H1 (cell line): ENCODE measurements around the gene ABCF2. TPM values are rescaled to one million over a fixed set of nuclear protein-coding genes. Genes with fewer than 3 reads are reported as not detected.

Experiments
- CHD7 ChIP-seq: fragments of 300-600 bp; sonication (generic); IDR thresholded peaks from 2 replicates; pipeline ENCODE4 v1.7.1; 2012; ENCODE audit warnings: low read length, moderate library complexity, mild to moderate bottlenecking, inconsistent platforms; ENCODE audit not compliant: insufficient replicate concordance
- CTBP2 ChIP-seq: IDR thresholded peaks from 2 replicates; pipeline ENCODE4 v1.7.0; 2011; ENCODE audit warnings: borderline replicate concordance, mild to moderate bottlenecking, moderate library complexity, mixed read lengths, low read length; ENCODE audit not compliant: insufficient read depth, insufficient read length
- EZH2 ChIP-seq: fragments of 200-600 bp; sonication (generic); IDR thresholded peaks from 2 replicates; pipeline ENCODE4 v1.7.1; 2012; ENCODE audit warnings: low read depth, mild to moderate bottlenecking, moderate library complexity, low read length, inconsistent platforms; ENCODE audit not compliant: severe bottlenecking
- KDM4A ChIP-seq: IDR thresholded peaks from one replicate; pipeline ENCODE4 v1.7.1; 2012; ENCODE audit warnings: low read depth, mild to moderate bottlenecking, moderate library complexity, low read length, inconsistent platforms; ENCODE audit not compliant: severe bottlenecking
- SUZ12 ChIP-seq: fragments of 200-600 bp; sonication (generic); IDR thresholded peaks from 2 replicates; pipeline ENCODE4 v1.6.1; 2012; ENCODE audit warnings: mild to moderate bottlenecking, inconsistent platforms, low read length, moderate library complexity, mixed read lengths
- polyA plus RNA-seq, 7 experiments: library from polyadenylated mRNA; depleted of rRNA in 3 of 7; stranded (reverse) in 5 of 7; unstranded in 2 of 7; fragments of >200 nt in 5 of 7; fragments of 200-250 nt in 2 of 7; gene quantifications; 1 replicate in 5 of 7; 2 replicates in 1 of 7; 4 replicates in 1 of 7; pipeline versions ENCODE4 v1.2.1 to v1.2.3, GENCODE V29; 2011 to 2013; ENCODE audit warnings: missing spikeins in 2 of 7, mixed read lengths in 2 of 7
- total RNA-seq: library from RNA; stranded (reverse); fragmentation: NEBNext Ultra II Directional; extraction: Animal tissue kit (Norgen Biotek cat#: 25700); gene quantifications from 2 replicates; pipeline ENCODE4 v1.2.1, GENCODE V29; 2021

The ABCF2 gene
- total and polyA plus RNA-seq, 2 of the 8 experiments (the other 6 are each of a cell fraction or from before 2014, with no cell fraction given) = 28.0 to 55.0 TPM

GRCh38 chr7:151167197-151167961 lies 59.6 kb downstream of the ABCF2 start, which contains the start of gene GBX1 (continued):
- no peak for TF ChIP-seq CHD7
- TF ChIP-seq KDM4A = peak; percentile 14
- peak; percentile 69 for TF ChIP-seq EZH2
- no peak for TF ChIP-seq CTBP2
- peak; percentile 7 for TF ChIP-seq SUZ12
